Measurements from ENCODE around the gene ZFPL1. TPM values are rescaled to one million over a fixed set of nuclear protein-coding genes. Genes with fewer than 3 reads are reported as not detected.

Gene ZFPL1
- total RNA-seq, 2 experiments from 2014 or later = 27.2 to 29.8 TPM

DNA sequence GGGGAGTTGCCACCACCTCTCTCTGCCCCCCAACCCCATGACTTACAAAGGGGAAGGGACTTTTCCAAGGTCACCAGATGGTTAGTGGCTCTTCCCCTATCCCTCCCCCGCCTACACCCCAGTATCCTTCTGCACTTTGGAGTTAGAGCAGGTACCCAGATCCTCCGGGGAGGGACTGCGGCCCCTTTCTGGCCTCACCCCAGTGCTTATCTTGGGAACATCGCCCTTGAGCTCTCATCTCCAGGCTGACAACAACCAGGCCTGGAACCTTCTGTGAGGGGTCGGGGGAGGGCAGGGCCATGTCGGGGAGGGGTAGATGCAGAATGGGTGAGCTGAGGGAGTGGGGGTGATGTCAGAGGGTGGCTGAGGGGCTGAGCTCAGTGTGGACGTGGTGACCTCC is 18.2 kb upstream of the ZFPL1 start:
- H3K36me3 Mint-ChIP-seq (ENCODE audit: low read depth) = no peaks in the 10 kb centered on the region
- POLR2A ChIA-PET = no interaction called here
- no peak overlapping the region for H3K27ac Mint-ChIP-seq
- CTCF ChIA-PET = interaction anchor here (0.9 kb wide), 1 partner anchor 17 kb away, joined by 3 read pairs; no protein-coding TSS in a partner anchor
- H3K27me3 Mint-ChIP-seq = no peaks in the 10 kb centered on the region
- no peak for DNase-seq
- no peak overlapping the region for H3K4me3 Mint-ChIP-seq
- H3K4me1 Mint-ChIP-seq = peaks cover 5% of the 10 kb centered on the region
- no peaks in the 10 kb centered on the region for H3K9me3 Mint-ChIP-seq

GRCh38 chr11:65066315-65066714 is 17.7 kb upstream of the ZFPL1 start:
- POLR2A ChIA-PET = no interaction called here
- no peak for DNase-seq
- Mint-ChIP-seq H3K36me3 (ENCODE audit: low read depth) (no peaks in the 10 kb centered on the region), H3K27me3 (no peaks in the 10 kb centered on the region), H3K4me3 (no peak overlapping the region), H3K4me1 (peaks cover 1% of the 10 kb centered on the region), H3K9me3 (no peaks in the 10 kb centered on the region), H3K27ac (no peak overlapping the region)
- CTCF ChIA-PET = interaction anchor here (0.9 kb wide), 1 partner anchor 16 kb away, joined by 3 read pairs; no protein-coding TSS in a partner anchor

- Mint-ChIP-seq H3K4me1 (peaks cover 1% of the 10 kb centered on the region), H3K36me3 (ENCODE audit: low read depth) (no peaks in the 10 kb centered on the region), H3K27ac (no peak overlapping the region), H3K4me3 (no peak overlapping the region), H3K27me3 (no peaks in the 10 kb centered on the region), H3K9me3 (no peaks in the 10 kb centered on the region)
- POLR2A ChIA-PET = no interaction called here
- DNase-seq = no peak
- CTCF ChIA-PET = no interaction called here
These were observed 17.2 kb upstream of the ZFPL1 start for GRCh38 chr11:65066805-65067291.

- CTCF ChIA-PET = no interaction called here
- no peak for DNase-seq
- Mint-ChIP-seq H3K9me3 (no peaks in the 10 kb centered on the region), H3K27ac (no peak overlapping the region), H3K36me3 (ENCODE audit: low read depth) (no peaks in the 10 kb centered on the region), H3K27me3 (no peaks in the 10 kb centered on the region), H3K4me3 (no peak overlapping the region), H3K4me1 (peaks cover 1% of the 10 kb centered on the region)
- POLR2A ChIA-PET = no interaction called here
These were observed 16.6 kb upstream of the ZFPL1 start for GRCh38 chr11:65067446-65067845.

DNA sequence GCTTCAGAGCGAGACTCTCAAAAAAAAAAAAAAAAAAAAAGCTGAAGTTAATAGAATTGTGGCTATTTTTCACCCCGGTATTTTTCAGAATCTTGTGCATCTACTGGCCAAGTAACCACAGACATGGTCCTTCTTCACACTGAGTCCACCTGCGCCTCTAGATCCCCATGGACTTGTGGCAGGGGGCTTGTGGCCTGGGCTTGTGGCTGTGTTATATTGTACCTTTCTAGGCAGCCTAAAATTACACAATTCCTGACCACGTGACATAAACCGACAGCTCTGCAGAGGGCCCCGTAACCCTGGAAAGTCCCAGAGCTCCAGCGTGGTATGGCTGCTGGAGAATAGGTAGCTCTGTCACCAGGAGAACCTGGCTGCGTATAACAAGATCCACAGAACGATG is 14.8 kb upstream of the ZFPL1 start:
- Mint-ChIP-seq H3K4me3 (no peak overlapping the region), H3K27ac (no peak overlapping the region), H3K9me3 (no peaks in the 10 kb centered on the region), H3K4me1 (peaks cover 1% of the 10 kb centered on the region), H3K36me3 (ENCODE audit: low read depth) (no peaks in the 10 kb centered on the region), H3K27me3 (no peaks in the 10 kb centered on the region)
- DNase-seq = no peak
- ChIA-PET CTCF (interaction anchor here (1.1 to 1.5 kb wide), 2 partner anchors 44 to 73 kb away, joined by 3 read pairs; partner anchors contain the start of gene BATF2), POLR2A (no interaction called here)

- Mint-ChIP-seq H3K9me3 (no peaks in the 10 kb centered on the region), H3K27me3 (no peaks in the 10 kb centered on the region), H3K27ac (no peak overlapping the region), H3K4me1 (peaks cover 5% of the 10 kb centered on the region), H3K36me3 (ENCODE audit: low read depth) (peaks cover 7% of the 10 kb centered on the region), H3K4me3 (no peak overlapping the region)
- no peak for DNase-seq
- CTCF ChIA-PET = interaction anchor here (0.6 to 1.6 kb wide), 5 partner anchors 8 to 45 kb away, joined by 3 to 4 read pairs (median 3); partner anchors contain the start of gene ZNHIT2
- POLR2A ChIA-PET = no interaction called here
These were observed 12.0 kb upstream of the ZFPL1 start for GRCh38 chr11:65071907-65072630.

GRCh38 chr11:65072631-65072966 is 11.4 kb upstream of the ZFPL1 start:
- CTCF ChIA-PET = interaction anchor here (0.6 to 1.6 kb wide), 6 partner anchors 9 to 255 kb away, joined by 3 to 4 read pairs (median 3); partner anchors contain the start of gene ZNHIT2
- POLR2A ChIA-PET = no interaction called here

DNA sequence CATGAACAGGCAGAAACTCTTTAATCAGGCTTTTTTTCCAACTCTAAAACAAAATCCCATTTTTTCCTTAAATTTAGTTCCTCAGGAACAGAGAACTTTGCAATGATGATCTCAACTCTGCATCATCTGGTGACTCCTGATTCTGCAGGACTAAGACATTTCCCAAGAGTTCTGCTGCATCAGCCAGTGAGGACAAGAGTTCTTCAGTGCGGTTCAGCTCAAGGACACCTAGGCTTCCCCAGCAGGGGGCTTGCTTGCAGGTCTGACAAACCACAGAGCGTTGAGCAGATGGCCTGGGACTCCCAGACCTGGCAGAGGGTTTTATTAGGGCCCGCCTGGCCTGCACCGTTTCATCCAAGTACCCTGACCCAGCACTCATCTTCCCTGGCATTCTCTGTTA is 6.6 kb upstream of the ZFPL1 start:
- DNase-seq = no peak
- POLR2A ChIA-PET = no interaction called here
- Mint-ChIP-seq H3K4me1 (peaks cover 45% of the 10 kb centered on the region), H3K27me3 (no peaks in the 10 kb centered on the region), H3K27ac (peak overlapping the region; percentile 50), H3K4me3 (no peak overlapping the region), H3K36me3 (ENCODE audit: low read depth) (peaks cover 50% of the 10 kb centered on the region), H3K9me3 (no peaks in the 10 kb centered on the region)
- CTCF ChIA-PET = interaction anchor here (1.2 to 2.5 kb wide), 4 partner anchors 18 to 267 kb away, joined by 3 to 6 read pairs (median 4); partner anchors contain the start of gene MEN1

More at GRCh38 chr11:65072631-65072966, 11.4 kb upstream of the ZFPL1 start:
- Mint-ChIP-seq H3K4me3 (no peak overlapping the region), H3K27me3 (no peaks in the 10 kb centered on the region), H3K9me3 (no peaks in the 10 kb centered on the region), H3K36me3 (ENCODE audit: low read depth) (peaks cover 12% of the 10 kb centered on the region), H3K27ac (no peak overlapping the region), H3K4me1 (peaks cover 9% of the 10 kb centered on the region)
- DNase-seq = no peak

DNA sequence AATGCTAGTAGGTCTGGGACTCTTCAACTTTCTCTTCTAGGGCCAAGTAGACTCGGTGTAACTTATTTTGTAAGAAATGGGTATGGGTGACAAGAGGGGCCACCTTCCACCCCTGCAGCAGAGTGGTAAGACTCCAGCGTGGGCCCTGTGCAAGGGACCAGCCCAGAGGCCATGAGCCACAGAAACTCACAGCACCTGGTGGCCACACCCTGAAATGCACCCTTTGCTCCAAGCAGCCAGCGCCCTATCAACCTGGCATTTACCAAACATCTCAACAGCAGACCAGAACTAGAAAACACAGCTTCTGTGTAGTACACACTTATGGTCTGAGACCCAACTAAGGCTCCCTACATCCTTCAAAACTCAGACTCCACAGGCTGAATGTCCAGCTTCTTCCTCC is 5.9 kb upstream of the ZFPL1 start:
- POLR2A ChIA-PET = interaction anchor here (0.7 kb wide), 1 partner anchor 23 kb away, joined by 3 read pairs; no protein-coding TSS in a partner anchor

DNA sequence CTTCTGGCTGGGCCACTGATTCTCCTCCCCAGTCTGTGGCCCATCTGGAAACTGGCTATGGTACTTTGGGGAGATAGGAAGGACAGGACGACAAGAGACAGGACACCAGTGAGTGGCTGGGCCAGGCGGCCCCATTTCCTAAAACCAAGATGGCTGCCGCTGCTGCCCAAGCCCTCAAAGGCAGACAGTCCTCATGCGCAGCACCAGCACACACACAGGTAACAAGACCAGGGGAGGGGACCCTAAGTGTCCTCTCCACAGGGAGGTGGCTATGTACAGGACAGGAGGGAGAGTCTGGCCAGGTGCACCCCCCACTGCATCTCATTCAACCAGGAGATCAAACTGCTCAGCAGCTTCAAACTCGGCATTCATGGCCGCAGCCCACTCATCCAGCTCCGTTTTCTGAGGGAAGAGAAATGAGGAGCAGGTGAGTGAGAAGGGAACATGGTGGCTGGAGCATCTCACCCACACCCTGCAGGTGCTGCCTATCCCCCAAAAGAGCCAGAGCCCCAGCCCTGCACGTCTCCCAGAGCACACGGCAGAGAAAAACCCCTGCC is 5.2 kb upstream of the ZFPL1 start:
- H3K9me3 Mint-ChIP-seq = no peaks in the 10 kb centered on the region
- peaks cover 58% of the 10 kb centered on the region for H3K4me1 Mint-ChIP-seq
- peaks cover 62% of the 10 kb centered on the region for H3K36me3 Mint-ChIP-seq (ENCODE audit: low read depth)
- ChIA-PET POLR2A (no interaction called here), CTCF (interaction anchor here (0.6 to 5.0 kb wide), 6 partner anchors 15 to 268 kb away, joined by 3 to 24 read pairs (median 4); partner anchors contain the start of genes ARL2, MEN1 and TM7SF2)
- no peak for DNase-seq
- no peaks in the 10 kb centered on the region for H3K27me3 Mint-ChIP-seq
- H3K4me3 Mint-ChIP-seq = no peak overlapping the region
- peak overlapping the region; percentile 91 for H3K27ac Mint-ChIP-seq

More for the DNA sequence above, 5.9 kb upstream of the ZFPL1 start:
- Mint-ChIP-seq H3K9me3 (no peaks in the 10 kb centered on the region), H3K36me3 (ENCODE audit: low read depth) (peaks cover 56% of the 10 kb centered on the region), H3K4me1 (peaks cover 52% of the 10 kb centered on the region), H3K27ac (peak overlapping the region; percentile 91), H3K4me3 (no peak overlapping the region), H3K27me3 (no peaks in the 10 kb centered on the region)
- DNase-seq = peak; percentile 81
- CTCF ChIA-PET = interaction anchor here (1.4 to 1.7 kb wide), 4 partner anchors 16 to 267 kb away, joined by 3 to 5 read pairs (median 4); partner anchors contain the start of genes ARL2 and MEN1

GRCh38 chr11:65083134-65083833 is 738 bp upstream of the ZFPL1 start:
- peak; percentile 17 for DNase-seq
- peaks cover 59% of the 10 kb centered on the region for H3K4me1 Mint-ChIP-seq
- H3K36me3 Mint-ChIP-seq (ENCODE audit: low read depth) = peaks cover 53% of the 10 kb centered on the region
- H3K27ac Mint-ChIP-seq = peak overlapping the region; percentile 99
- ChIA-PET POLR2A (interaction anchor here (0.7 kb wide), 1 partner anchor 417 kb away, joined by 3 read pairs; no protein-coding TSS in a partner anchor), CTCF (interaction anchor here (0.5 to 5.0 kb wide), 10 partner anchors 11 to 239 kb away, joined by 3 to 24 read pairs (median 4); partner anchors contain the start of genes ARL2, TM7SF2 and ZNHIT2)
- peak overlapping the region; percentile 98 for H3K4me3 Mint-ChIP-seq
- H3K9me3 Mint-ChIP-seq = no peaks in the 10 kb centered on the region
- H3K27me3 Mint-ChIP-seq = no peaks in the 10 kb centered on the region

- H3K27ac Mint-ChIP-seq = peak overlapping the region; percentile 99
- ChIA-PET POLR2A (interaction anchor here (0.6 kb wide), 1 partner anchor 8 kb away, joined by 4 read pairs; no protein-coding TSS in a partner anchor), CTCF (interaction anchor here (0.9 to 2.5 kb wide), 5 partner anchors 10 to 71 kb away, joined by 3 to 8 read pairs (median 4); partner anchors contain the start of genes ARL2, FAU, MRPL49 and TM7SF2)
- H3K27me3 Mint-ChIP-seq = no peaks in the 10 kb centered on the region
- peaks cover 48% of the 10 kb centered on the region for H3K36me3 Mint-ChIP-seq (ENCODE audit: low read depth)
- no peaks in the 10 kb centered on the region for H3K9me3 Mint-ChIP-seq
- H3K4me1 Mint-ChIP-seq = peaks cover 49% of the 10 kb centered on the region
- no peak for DNase-seq
- peak overlapping the region; percentile 98 for H3K4me3 Mint-ChIP-seq
These were observed 765 bp downstream of the ZFPL1 start for GRCh38 chr11:65084598-65085375.
